Activated CD4-positive, alpha-beta T cell treated with anti-CD3 and anti-CD28 coated beads, Interleukin-2, amount 10 ng/mL, durations not matched to agents 7 days and 5 days (primary cell): ENCODE data around the gene MT1M. TPM values are rescaled to one million over a fixed set of nuclear protein-coding genes. Genes with fewer than 3 reads are reported as not detected.

Experiments
- CTCF ChIA-PET: fragments of 350-600 bp; sonication (Branson Sonifier 250); formaldehyde crosslinking; loops from one replicate; lab custom pipeline; 2021; ENCODE audit warnings: antibody characterized with exemption; lab: Charles Lee
- POLR2A ChIA-PET: fragments of 350-600 bp; sonication (Branson Sonifier 250); formaldehyde crosslinking; loops from one replicate; lab custom pipeline; 2021; ENCODE audit warnings: antibody characterized with exemption; lab: Charles Lee
- DNase-seq: peaks from one replicate; pipeline ENCODE4 v3.0.0-alpha.2; 2020
- H3K27ac Mint-ChIP-seq: one replicate; pipeline ENCODE4 v1.8.0; 2021; ENCODE audit warnings: mild to moderate bottlenecking, moderate library complexity, mixed read lengths
- H3K27me3 Mint-ChIP-seq: one replicate; pipeline ENCODE4 v1.8.0; 2021; ENCODE audit warnings: mixed read lengths
- H3K36me3 Mint-ChIP-seq: one replicate; pipeline ENCODE4 v1.8.0; 2021; ENCODE audit warnings: low read depth, mixed read lengths
- H3K4me1 Mint-ChIP-seq: one replicate; pipeline ENCODE4 v1.8.0; 2021; ENCODE audit warnings: mixed read lengths
- H3K4me3 Mint-ChIP-seq: one replicate; pipeline ENCODE4 v1.8.0; 2021; ENCODE audit warnings: mild to moderate bottlenecking, moderate library complexity, mixed read lengths
- H3K9me3 Mint-ChIP-seq: one replicate; pipeline ENCODE4 v1.8.0; 2021; ENCODE audit warnings: mixed read lengths
- total RNA-seq, 2 experiments: library from RNA; stranded (reverse); gene quantifications; one replicate each; pipeline ENCODE4 v1.2.3, GENCODE V29; 2021

Gene MT1M
- total RNA-seq, 2 experiments from 2014 or later, result not detected

- Mint-ChIP-seq H3K9me3 (no peaks in the 10 kb centered on the region), H3K4me3 (no peak overlapping the region), H3K27me3 (peaks cover 56% of the 10 kb centered on the region), H3K4me1 (peaks cover 20% of the 10 kb centered on the region), H3K27ac (no peak overlapping the region), H3K36me3 (no peaks in the 10 kb centered on the region)
- ChIA-PET CTCF (interaction anchor here (0.6 to 1.8 kb wide), 2 partner anchors 11 to 29 kb away, joined by 3 to 5 read pairs; no protein-coding TSS in a partner anchor), POLR2A (no interaction called here)
- DNase-seq, result no peak
Observed at GRCh38 chr16:56647641-56648431, 15.4 kb downstream of the MT1M start.

DNA sequence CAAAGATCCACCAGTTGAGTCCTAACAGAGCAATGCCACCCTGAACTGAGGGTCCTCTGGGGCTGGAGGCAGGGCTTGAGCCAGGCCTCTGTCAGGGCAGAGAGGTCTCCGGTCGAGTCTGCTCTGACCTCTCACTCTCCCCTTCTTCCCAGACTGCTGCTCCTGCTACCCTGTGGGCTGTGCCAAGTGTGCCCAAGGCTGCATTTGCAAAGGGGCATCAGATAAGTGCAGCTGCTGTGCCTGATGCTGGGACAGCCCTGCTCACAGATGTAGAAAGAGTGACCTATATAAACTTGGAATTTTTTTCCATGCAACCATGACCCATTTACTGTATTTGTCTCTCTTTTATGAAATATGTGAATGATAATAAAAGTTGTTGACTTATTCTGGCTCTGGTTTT lies 16.8 kb downstream of the MT1M start:
- ChIA-PET POLR2A (no interaction called here), CTCF (interaction anchor here (0.6 to 1.8 kb wide), 3 partner anchors 13 to 125 kb away, joined by 3 to 5 read pairs (median 4); no protein-coding TSS in a partner anchor)
- Mint-ChIP-seq H3K9me3 (no peaks in the 10 kb centered on the region), H3K27me3 (peaks cover 58% of the 10 kb centered on the region), H3K4me3 (no peak overlapping the region), H3K36me3 (no peaks in the 10 kb centered on the region), H3K27ac (no peak overlapping the region), H3K4me1 (peaks cover 6% of the 10 kb centered on the region)
- no peak for DNase-seq

DNA sequence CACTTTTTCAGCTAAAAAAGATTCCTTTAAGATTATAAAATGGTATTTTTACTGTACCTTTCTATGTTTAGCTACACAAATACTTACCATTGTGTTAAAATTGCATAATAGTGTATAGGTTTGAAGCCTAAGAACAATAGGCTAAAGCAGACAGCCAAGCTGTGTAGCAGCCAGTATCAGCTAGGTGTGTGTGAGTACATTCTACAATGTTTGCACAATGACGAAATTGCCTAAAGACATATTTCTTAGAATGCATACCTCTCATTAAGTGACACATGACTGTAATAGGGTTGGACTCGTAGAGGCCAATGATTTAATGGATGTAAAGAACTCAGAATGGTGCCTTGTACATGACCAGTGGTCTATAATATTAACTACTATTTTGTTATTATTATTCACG lies 17.4 kb downstream of the MT1M start:
- CTCF ChIA-PET, result interaction anchor here (1.1 kb wide), 1 partner anchor 19 kb away, joined by 3 read pairs; no protein-coding TSS in a partner anchor
- Mint-ChIP-seq H3K9me3 (no peaks in the 10 kb centered on the region), H3K27me3 (peaks cover 57% of the 10 kb centered on the region), H3K27ac (no peak overlapping the region), H3K36me3 (no peaks in the 10 kb centered on the region), H3K4me3 (no peak overlapping the region), H3K4me1 (peaks cover 2% of the 10 kb centered on the region)
- DNase-seq, result no peak
- POLR2A ChIA-PET, result no interaction called here

- peaks cover 47% of the 10 kb centered on the region for H3K27me3 Mint-ChIP-seq
- H3K4me1 Mint-ChIP-seq, result no peaks in the 10 kb centered on the region
- no peaks in the 10 kb centered on the region for H3K36me3 Mint-ChIP-seq
- H3K9me3 Mint-ChIP-seq, result no peaks in the 10 kb centered on the region
- POLR2A ChIA-PET, result no interaction called here
- DNase-seq, result no peak
- H3K27ac Mint-ChIP-seq, result no peak within 1 kb of the TSS
- H3K4me3 Mint-ChIP-seq, result no peak within 1 kb of the TSS
- CTCF ChIA-PET, result no interaction called here
Observed at GRCh38 chr16:56651586-56651985, 19.1 kb downstream of the MT1M start, which contains the start of gene MT1B. Gene MT1B, plus strand, starts transcription at chr16:56651886. Its CDS starts 68 bp downstream, at chr16:56651954.

GRCh38 chr16:56652600-56652999 lies 20.1 kb downstream of the MT1M start:
- peaks cover 39% of the 10 kb centered on the region for H3K27me3 Mint-ChIP-seq
- CTCF ChIA-PET, result interaction anchor here (0.9 kb wide), 1 partner anchor 22 kb away, joined by 3 read pairs; no protein-coding TSS in a partner anchor
- no peaks in the 10 kb centered on the region for H3K9me3 Mint-ChIP-seq
- H3K27ac Mint-ChIP-seq, result no peak overlapping the region
- H3K4me1 Mint-ChIP-seq, result peaks cover 6% of the 10 kb centered on the region
- no peak for DNase-seq
- H3K36me3 Mint-ChIP-seq, result no peaks in the 10 kb centered on the region
- H3K4me3 Mint-ChIP-seq, result no peak overlapping the region
- POLR2A ChIA-PET, result no interaction called here

- Mint-ChIP-seq H3K4me1 (peaks cover 10% of the 10 kb centered on the region), H3K4me3 (no peak overlapping the region), H3K27ac (no peak overlapping the region), H3K36me3 (no peaks in the 10 kb centered on the region), H3K27me3 (peaks cover 35% of the 10 kb centered on the region), H3K9me3 (no peaks in the 10 kb centered on the region)
- no peak for DNase-seq
- ChIA-PET CTCF (interaction anchor here (0.9 to 1.7 kb wide), 3 partner anchors 10 to 23 kb away, joined by 3 to 5 read pairs (median 3); no protein-coding TSS in a partner anchor), POLR2A (no interaction called here)
Observed at GRCh38 chr16:56653218-56653617, 20.8 kb downstream of the MT1M start.

DNA sequence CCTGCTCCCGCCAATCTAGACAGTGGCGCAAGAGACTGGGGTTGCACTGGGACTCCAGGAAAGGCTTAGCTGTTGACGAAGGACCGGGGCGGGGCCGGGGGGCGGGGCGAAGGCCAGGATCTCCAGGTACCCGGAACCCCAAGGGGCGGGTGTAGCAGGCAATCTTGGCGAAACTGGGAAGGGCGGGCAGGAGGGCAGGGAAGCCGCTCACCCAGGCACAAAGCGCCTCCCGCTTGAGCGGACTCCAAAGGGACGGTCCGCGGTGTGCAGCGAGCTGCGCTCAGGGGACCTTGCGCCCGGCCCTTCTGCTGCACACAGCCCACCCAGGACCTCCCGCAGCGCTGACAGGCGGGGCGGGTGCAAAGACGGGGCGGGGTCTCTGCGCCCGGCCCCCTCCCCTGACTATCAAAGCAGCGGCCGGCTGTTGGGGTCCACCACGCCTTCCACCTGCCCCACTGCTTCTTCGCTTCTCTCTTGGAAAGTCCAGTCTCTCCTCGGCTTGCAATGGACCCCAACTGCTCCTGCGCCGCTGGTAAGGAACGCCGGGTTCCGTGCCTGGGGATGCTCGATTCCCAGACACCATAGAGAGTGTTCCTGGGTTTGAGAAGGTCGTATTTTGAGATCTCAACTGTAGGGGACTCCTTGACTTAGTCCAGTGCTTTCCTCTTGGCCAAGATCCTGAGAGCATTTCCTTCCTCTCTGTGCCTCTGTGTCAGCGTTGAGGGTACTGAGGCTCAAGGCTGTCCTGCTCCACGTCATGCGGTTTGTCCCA lies 25.3 kb downstream of the MT1M start, which contains the start of gene MT1F:
Gene MT1F (plus strand): TSS at position 405 of the 772 bp plus-strand sequence. CDS start 100 bp downstream, at position 505.
- Mint-ChIP-seq H3K4me1 (peaks cover 30% of the 10 kb centered on the region), H3K9me3 (no peaks in the 10 kb centered on the region), H3K27me3 (peaks cover 10% of the 10 kb centered on the region), H3K36me3 (no peaks in the 10 kb centered on the region), H3K4me3 (peak within 1 kb of the TSS; percentile 92), H3K27ac (peak within 1 kb of the TSS; percentile 87)
- ChIA-PET CTCF (no interaction called here), POLR2A (no interaction called here)
- DNase-seq, result peak; percentile 74

DNA sequence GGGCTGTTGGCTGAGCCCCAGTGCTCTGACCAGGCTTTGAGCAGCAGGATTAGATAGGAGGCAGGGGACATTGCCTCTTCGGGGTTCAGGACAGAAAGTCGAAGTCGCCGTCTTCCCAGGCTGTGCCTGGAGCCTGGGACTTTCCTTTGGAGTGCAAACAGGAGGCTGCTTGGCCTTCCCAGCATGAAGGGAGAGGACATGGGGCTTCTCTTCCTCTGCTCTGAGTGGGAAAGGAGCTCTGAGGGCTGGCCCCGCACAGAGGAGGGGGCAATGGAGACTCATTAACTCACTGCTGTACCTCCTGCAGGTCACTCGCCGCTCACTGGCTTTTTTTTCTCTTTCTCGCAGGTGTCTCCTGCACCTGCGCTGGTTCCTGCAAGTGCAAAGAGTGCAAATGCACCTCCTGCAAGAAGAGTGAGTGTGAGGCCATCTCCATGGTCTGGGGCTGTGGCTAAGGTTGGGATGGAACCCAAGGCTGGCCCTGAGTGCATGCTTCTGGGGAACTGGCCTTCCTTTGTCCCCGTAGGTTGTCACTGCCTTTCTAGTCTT lies 25.9 kb downstream of the MT1M start:
- ChIA-PET CTCF (no interaction called here), POLR2A (no interaction called here)
- Mint-ChIP-seq H3K9me3 (no peaks in the 10 kb centered on the region), H3K27me3 (peaks cover 6% of the 10 kb centered on the region), H3K4me3 (peak overlapping the region; percentile 92), H3K36me3 (no peaks in the 10 kb centered on the region), H3K27ac (peak overlapping the region; percentile 87), H3K4me1 (peaks cover 34% of the 10 kb centered on the region)
- no peak for DNase-seq

- Mint-ChIP-seq H3K27ac (peak overlapping the region; percentile 81), H3K9me3 (no peaks in the 10 kb centered on the region), H3K4me3 (peak overlapping the region; percentile 74), H3K27me3 (peaks cover 40% of the 10 kb centered on the region), H3K36me3 (no peaks in the 10 kb centered on the region), H3K4me1 (peaks cover 43% of the 10 kb centered on the region)
- CTCF ChIA-PET, result interaction anchor here (0.7 to 1.8 kb wide), 6 partner anchors 9 to 86 kb away, joined by 3 to 4 read pairs (median 3); no protein-coding TSS in a partner anchor
- DNase-seq, result peak; percentile 43
- POLR2A ChIA-PET, result no interaction called here
Observed at GRCh38 chr16:56662357-56663354, 30.2 kb downstream of the MT1M start.

DNA sequence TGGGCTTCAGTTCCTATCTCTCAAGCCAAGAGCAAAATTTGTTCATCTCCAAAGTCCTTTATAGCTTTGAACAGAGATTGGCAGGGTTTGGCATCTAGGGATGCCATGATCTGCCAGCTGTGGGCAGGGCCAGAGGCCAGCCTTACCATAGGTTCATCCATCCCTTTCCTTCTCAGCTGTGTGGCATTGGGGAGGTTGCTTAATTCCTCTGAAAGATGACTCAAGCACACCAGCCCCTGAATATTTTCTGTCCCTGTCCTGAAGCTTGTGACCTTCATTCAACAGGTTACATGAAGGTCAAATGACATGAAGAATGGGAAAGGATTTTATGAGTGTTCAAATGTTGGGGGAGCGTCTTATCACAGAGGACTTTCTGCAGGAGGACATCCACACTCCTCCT lies 32.0 kb downstream of the MT1M start:
- no peak for DNase-seq
- H3K9me3 Mint-ChIP-seq, result no peaks in the 10 kb centered on the region
- peaks cover 56% of the 10 kb centered on the region for H3K27me3 Mint-ChIP-seq
- ChIA-PET CTCF (interaction anchor here (1.0 to 1.2 kb wide), 3 partner anchors 11 to 143 kb away, joined by 3 to 4 read pairs (median 3); no protein-coding TSS in a partner anchor), POLR2A (interaction anchor here (0.6 kb wide), 1 partner anchor 34 kb away, joined by 5 read pairs; no protein-coding TSS in a partner anchor)
- H3K36me3 Mint-ChIP-seq, result peaks cover 2% of the 10 kb centered on the region
- H3K4me1 Mint-ChIP-seq, result peaks cover 46% of the 10 kb centered on the region
- H3K27ac Mint-ChIP-seq, result no peak overlapping the region
- H3K4me3 Mint-ChIP-seq, result no peak overlapping the region
